ENCODE measurements around the gene APP.

GRCh38 chr21:25881524-25882376 is 288.8 kb downstream of the APP start:
- peak; percentile 52 to 86 (median 84) for TF ChIP-seq CTCF (IDR thresholded peaks at IDR 0.05)
- TF ChIP-seq POLR2A (IDR thresholded peaks at IDR 0.05) = no peak
